T-cell (primary cell): ENCODE data around the gene MORN1. TPM values are rescaled to one million over a fixed set of nuclear protein-coding genes. Genes with fewer than 3 reads are reported as not detected.

ENCODE experiments used
- ATAC-seq, 4 experiments: fragments of 200-7000 bp in 3 of 4; fragments of 150-1000 bp in 1 of 4; cut with Tn5 transposase; replicated peaks in 1 of 4; 1 replicate in 3 of 4; 2 replicates in 1 of 4; pipeline ENCODE4 v1.10.0; 2021; ENCODE audit warnings: moderate library complexity in 3 of 4, mild to moderate bottlenecking in 2 of 4, moderate number of reproducible peaks in 1 of 4
- CTCF ChIA-PET, 2 donors: fragments of 300-600 bp; sonication (Branson Sonifier 250); formaldehyde crosslinking; loops; one replicate each; lab custom pipeline; 2022; ENCODE audit warnings: antibody characterized with exemption in 2 of 2; lab: Charles Lee
- POLR2A ChIA-PET, 2 donors: fragments of 300-600 bp; sonication (Branson Sonifier 250); formaldehyde crosslinking; loops; one replicate each; lab custom pipeline; 2022; ENCODE audit warnings: antibody characterized with exemption in 2 of 2; lab: Charles Lee
- DNase-seq, 35 experiments: peaks; one replicate each; pipeline versions ENCODE4 v3.0.0 to v3.0.0-alpha.2; 2013 to 2023
- H3K27ac ChIP-seq: one replicate; pipeline ENCODE4 v1.5.1; 2013; ENCODE audit warnings: low read length
- H3K27me3 ChIP-seq, 2 experiments: replicated peaks in 1 of 2; 1 replicate in 1 of 2; 2 replicates in 1 of 2; pipeline versions ENCODE4 v1.6.1 to v1.7.0; 2013; ENCODE audit warnings: low read length in 1 of 2, mixed read lengths in 1 of 2; ENCODE audit not compliant: control insufficient read depth in 2 of 2, insufficient read depth in 2 of 2; ENCODE audit errors: extremely low read depth in 1 of 2
- H3K36me3 ChIP-seq, 2 donors: 1 replicate in 1 of 2; 2 replicates in 1 of 2; pipeline versions ENCODE4 v1.6.1 to v1.7.0; 2013; ENCODE audit warnings: low read length in 1 of 2; ENCODE audit not compliant: control insufficient read depth in 2 of 2, insufficient read depth in 1 of 2; ENCODE audit errors: extremely low read depth in 1 of 2
- H3K4me1 ChIP-seq, 2 experiments: 1 replicate in 1 of 2; 2 replicates in 1 of 2; pipeline versions ENCODE4 v1.6.1 to v1.7.0; 2013; ENCODE audit warnings: low read length in 2 of 2, mixed read lengths in 1 of 2; ENCODE audit not compliant: insufficient read depth in 2 of 2, control insufficient read depth in 1 of 2; ENCODE audit errors: extremely low read depth in 1 of 2
- H3K4me3 ChIP-seq, 2 donors: 1 replicate in 1 of 2; 2 replicates in 1 of 2; pipeline versions ENCODE4 v1.5.1 to v1.7.0; 2013; ENCODE audit warnings: mild to moderate bottlenecking in 2 of 2, low read length in 1 of 2, moderate library complexity in 1 of 2; ENCODE audit not compliant: control insufficient read depth in 1 of 2; ENCODE audit errors: extremely low read depth in 1 of 2
- H3K9me3 ChIP-seq: 2 replicates; pipeline ENCODE4 v1.7.0; 2013
- H3K27ac Mint-ChIP-seq, 2 donors: one replicate each; pipeline ENCODE4 v1.8.0; 2020 to 2021; ENCODE audit warnings: mild to moderate bottlenecking in 2 of 2, mixed read lengths in 2 of 2
- H3K27me3 Mint-ChIP-seq, 2 donors: one replicate each; pipeline ENCODE4 v1.8.0; 2021 to 2022; ENCODE audit warnings: mixed read lengths in 2 of 2
- H3K36me3 Mint-ChIP-seq: one replicate; pipeline ENCODE4 v1.8.0; 2021; ENCODE audit warnings: mixed read lengths
- H3K4me1 Mint-ChIP-seq, 3 donors: one replicate each; pipeline ENCODE4 v1.8.0; 2020 to 2022; ENCODE audit warnings: mixed read lengths in 3 of 3, mild to moderate bottlenecking in 1 of 3
- H3K4me3 Mint-ChIP-seq, 3 donors: one replicate each; pipeline ENCODE4 v1.8.0; 2020 to 2022; ENCODE audit warnings: mild to moderate bottlenecking in 3 of 3, mixed read lengths in 3 of 3, moderate library complexity in 3 of 3
- H3K9me3 Mint-ChIP-seq, 3 donors: one replicate each; pipeline ENCODE4 v1.8.0; 2020 to 2022; ENCODE audit warnings: mixed read lengths in 3 of 3
- WGBS: methylation state at CpG from one replicate; pipeline ENCODE4 v1.1.5; 2013; ENCODE audit warnings: missing lambda C conversion rate; ENCODE audit not compliant: insufficient coverage; 5-methylcytosine and 5-hydroxymethylcytosine counted together
- total RNA-seq, 35 experiments: library from RNA in 6 of 35; stranded (reverse) in 6 of 35; fragments of 120-200 nt in 1 of 35; gene quantifications; one replicate each; pipeline versions ENCODE4 v1.2.1 to v1.2.4 and lab custom pipeline; 2013 to 2026

MORN1 gene
- total RNA-seq, 5 donors from 2014 or later (not counting 1 experiment from before 2014, with no cell fraction given) = 8.2 to 17.5 (median 13.2) TPM

DNA sequence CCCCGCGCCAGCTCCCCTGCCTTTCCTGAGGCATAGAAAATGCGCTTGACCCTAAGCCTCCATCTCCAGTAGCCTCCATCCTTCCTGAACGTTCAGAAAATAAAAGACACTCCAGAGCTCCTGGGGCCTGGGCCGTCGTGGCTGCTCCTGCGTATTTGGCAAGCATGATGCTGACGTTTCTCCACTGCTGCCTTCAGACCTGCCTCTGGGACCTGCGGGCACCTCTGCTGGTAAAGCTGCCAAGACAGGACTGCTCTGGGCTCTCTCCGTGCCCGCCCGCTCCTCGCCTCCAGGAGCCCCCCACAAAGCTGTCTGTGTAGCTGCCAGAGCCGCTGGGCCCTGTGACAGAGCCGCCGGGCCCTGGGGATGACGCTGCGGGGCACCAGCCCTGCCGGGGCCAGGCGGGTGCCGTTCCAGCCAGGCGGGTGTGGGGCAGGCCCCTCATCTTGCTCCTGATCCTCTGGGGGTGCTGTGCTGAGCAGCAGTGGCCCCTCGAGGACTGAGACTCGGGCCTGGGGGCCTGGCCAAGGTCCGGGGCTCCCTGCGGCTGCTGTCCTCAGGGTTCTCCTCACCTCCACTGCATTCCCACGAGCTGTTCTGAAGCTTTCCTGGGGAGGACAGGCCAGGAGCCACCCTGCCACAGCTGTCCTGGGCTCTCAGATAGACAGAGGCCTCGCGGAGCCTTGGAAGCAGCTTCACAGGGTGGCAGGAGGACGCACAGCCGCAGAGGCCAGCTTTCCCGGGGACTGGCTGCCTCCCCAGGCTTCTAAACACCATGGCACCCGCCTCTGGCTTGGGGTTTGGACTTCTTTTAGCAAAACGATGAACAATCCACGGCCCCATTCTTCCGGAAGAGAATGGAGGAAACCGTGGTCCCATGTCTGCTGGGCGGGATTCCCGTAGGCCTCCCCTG is 48.1 kb downstream of the MORN1 start:
- H3K4me3 Mint-ChIP-seq = no peak overlapping the region
- no peaks in the 10 kb centered on the region for H3K9me3 Mint-ChIP-seq
- 84% methylated on average over 32 of the region's 39 CpGs for WGBS
- no peaks in the 10 kb centered on the region for H3K4me1 ChIP-seq
- no peaks in the 10 kb centered on the region for H3K36me3 ChIP-seq
- DNase-seq = no peak
- H3K27me3 ChIP-seq = peaks cover 0 to 3% of the 10 kb centered on the region in 2 experiments
- no peaks in the 10 kb centered on the region for H3K9me3 ChIP-seq
- no peak overlapping the region for H3K4me3 ChIP-seq
- H3K27ac ChIP-seq = no peak overlapping the region
- CTCF ChIA-PET = no interaction called here
- H3K27ac Mint-ChIP-seq = no peak overlapping the region
- POLR2A ChIA-PET = no interaction called here
- no peaks in the 10 kb centered on the region for H3K36me3 Mint-ChIP-seq
- ATAC-seq = no peak
- no peaks in the 10 kb centered on the region for H3K27me3 Mint-ChIP-seq
- no peaks in the 10 kb centered on the region for H3K4me1 Mint-ChIP-seq

DNA sequence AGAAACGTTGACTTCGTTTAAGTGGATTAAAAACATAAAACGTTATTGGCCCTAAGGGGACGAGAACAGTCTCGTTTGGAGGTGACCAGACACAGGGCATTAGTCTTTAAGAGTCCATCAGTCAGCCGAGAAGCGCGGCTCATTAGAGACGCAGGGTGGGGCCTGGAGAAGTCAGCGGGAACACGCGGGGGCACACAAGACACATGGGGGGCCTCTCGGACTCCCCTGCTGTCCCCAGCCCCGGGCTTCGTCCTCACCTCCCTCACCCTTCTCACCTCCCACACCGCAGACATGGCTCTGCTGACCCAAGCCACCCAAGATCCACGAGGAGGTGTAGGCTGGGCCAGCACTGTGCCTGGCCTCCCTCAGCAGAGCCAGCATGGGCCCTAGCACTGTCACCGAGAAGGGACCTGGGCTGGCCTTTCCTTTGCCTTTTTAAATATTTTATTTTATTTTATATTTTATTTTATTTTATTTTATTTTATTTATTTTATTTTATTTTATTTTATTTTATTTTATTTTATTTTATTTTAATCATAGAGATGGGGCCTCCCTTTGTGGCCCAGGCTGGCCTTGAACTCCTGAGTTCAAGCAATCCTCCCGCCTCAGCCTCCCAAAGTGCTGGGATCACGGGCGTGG is 48.9 kb downstream of the MORN1 start:
- Histone ChIP-seq H3K27me3 (peaks cover 0 to 3% of the 10 kb centered on the region in 2 experiments), H3K4me1 (no peaks in the 10 kb centered on the region), H3K27ac (no peak overlapping the region), H3K4me3 (no peak overlapping the region), H3K9me3 (no peaks in the 10 kb centered on the region), H3K36me3 (no peaks in the 10 kb centered on the region)
- ChIA-PET POLR2A (no interaction called here), CTCF (no interaction called here)
- no peak for DNase-seq
- H3K36me3 Mint-ChIP-seq = no peaks in the 10 kb centered on the region
- WGBS = 89% methylated on average over 12 of the region's 21 CpGs
- ATAC-seq = no peak
- H3K27ac Mint-ChIP-seq = no peak overlapping the region
- no peaks in the 10 kb centered on the region for H3K27me3 Mint-ChIP-seq
- no peak overlapping the region for H3K4me3 Mint-ChIP-seq
- H3K4me1 Mint-ChIP-seq = no peaks in the 10 kb centered on the region
- no peaks in the 10 kb centered on the region for H3K9me3 Mint-ChIP-seq

DNA sequence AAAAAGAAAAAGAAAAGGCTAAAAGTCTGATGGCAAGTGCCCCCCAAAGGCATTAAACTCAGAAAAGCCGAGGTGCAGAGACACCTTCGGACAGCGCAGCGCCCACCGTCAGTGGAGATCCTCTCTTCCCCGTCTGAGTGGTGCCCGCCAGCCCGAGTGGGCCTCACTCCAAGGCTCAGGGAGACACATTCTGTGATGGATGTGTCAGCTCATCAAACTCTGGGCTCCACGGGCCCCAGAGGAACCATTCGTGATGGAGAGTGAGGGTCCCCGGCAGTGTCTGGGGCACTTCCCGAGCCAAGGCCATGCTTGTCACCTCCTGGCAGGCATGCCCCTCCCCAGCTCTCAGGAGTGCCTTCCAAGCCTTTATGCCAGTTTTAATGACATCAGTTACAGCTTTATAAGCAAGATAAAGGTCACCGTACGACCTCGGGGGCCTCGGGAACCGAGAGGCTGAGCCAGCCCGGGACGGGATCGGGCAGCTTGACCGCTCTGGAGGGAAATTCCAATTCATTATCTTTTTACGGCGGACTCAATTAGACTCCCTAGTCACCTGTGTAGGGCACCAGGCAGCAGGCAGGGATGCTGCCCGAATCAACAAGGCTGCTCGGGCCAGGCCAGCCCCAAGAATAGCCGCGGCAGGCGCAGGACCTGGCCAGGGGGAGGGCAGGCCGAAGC is 49.5 kb downstream of the MORN1 start:
- 93% methylated on average over 29 of the region's 29 CpGs for WGBS
- H3K9me3 Mint-ChIP-seq = no peaks in the 10 kb centered on the region
- Histone ChIP-seq H3K4me3 (no peak overlapping the region), H3K36me3 (no peaks in the 10 kb centered on the region), H3K9me3 (no peaks in the 10 kb centered on the region), H3K27ac (no peak overlapping the region), H3K27me3 (peaks cover 0 to 3% of the 10 kb centered on the region in 2 experiments), H3K4me1 (no peaks in the 10 kb centered on the region)
- ChIA-PET CTCF (interaction anchor here in 1 of 2 donors (0.7 kb wide), 2 partner anchors 16 to 41 kb away, joined by 3 to 5 read pairs; no protein-coding TSS in a partner anchor), POLR2A (no interaction called here)
- ATAC-seq = no peak
- no peaks in the 10 kb centered on the region for H3K36me3 Mint-ChIP-seq
- no peak overlapping the region for H3K4me3 Mint-ChIP-seq
- H3K4me1 Mint-ChIP-seq = no peaks in the 10 kb centered on the region
- H3K27ac Mint-ChIP-seq = no peak overlapping the region
- H3K27me3 Mint-ChIP-seq = no peaks in the 10 kb centered on the region
- DNase-seq = no peak

DNA sequence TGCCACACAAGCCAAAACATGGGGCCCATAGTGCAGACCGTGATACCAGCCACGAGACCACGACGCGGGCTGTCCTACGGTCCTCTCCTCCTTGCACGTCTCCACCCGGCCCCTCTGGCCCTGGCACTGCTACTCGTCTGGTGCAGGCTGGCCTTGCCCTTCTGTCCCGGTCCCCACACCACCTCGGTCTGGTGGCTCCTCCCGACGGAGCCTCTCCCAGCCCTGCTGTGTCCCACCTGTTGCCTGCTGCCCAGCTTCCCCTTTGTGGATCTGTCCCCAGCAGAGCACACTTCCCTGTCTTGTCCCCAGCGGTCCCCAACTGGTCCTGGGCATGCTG is 50.5 kb downstream of the MORN1 start:
- no peak for ATAC-seq
- Histone ChIP-seq H3K36me3 (no peaks in the 10 kb centered on the region), H3K4me3 (no peak overlapping the region), H3K27me3 (peaks cover 0 to 7% of the 10 kb centered on the region in 2 experiments), H3K9me3 (no peaks in the 10 kb centered on the region), H3K27ac (no peak overlapping the region), H3K4me1 (no peaks in the 10 kb centered on the region)
- no peak overlapping the region for H3K27ac Mint-ChIP-seq
- H3K36me3 Mint-ChIP-seq = no peaks in the 10 kb centered on the region
- ChIA-PET POLR2A (no interaction called here), CTCF (interaction anchor here in 1 of 2 donors (0.7 kb wide), 2 partner anchors 17 to 40 kb away, joined by 3 to 5 read pairs; no protein-coding TSS in a partner anchor)
- no peaks in the 10 kb centered on the region for H3K27me3 Mint-ChIP-seq
- no peaks in the 10 kb centered on the region for H3K4me1 Mint-ChIP-seq
- no peak for DNase-seq
- no peak overlapping the region for H3K4me3 Mint-ChIP-seq
- 94% methylated on average over 13 of the region's 14 CpGs for WGBS
- H3K9me3 Mint-ChIP-seq = no peaks in the 10 kb centered on the region

DNA sequence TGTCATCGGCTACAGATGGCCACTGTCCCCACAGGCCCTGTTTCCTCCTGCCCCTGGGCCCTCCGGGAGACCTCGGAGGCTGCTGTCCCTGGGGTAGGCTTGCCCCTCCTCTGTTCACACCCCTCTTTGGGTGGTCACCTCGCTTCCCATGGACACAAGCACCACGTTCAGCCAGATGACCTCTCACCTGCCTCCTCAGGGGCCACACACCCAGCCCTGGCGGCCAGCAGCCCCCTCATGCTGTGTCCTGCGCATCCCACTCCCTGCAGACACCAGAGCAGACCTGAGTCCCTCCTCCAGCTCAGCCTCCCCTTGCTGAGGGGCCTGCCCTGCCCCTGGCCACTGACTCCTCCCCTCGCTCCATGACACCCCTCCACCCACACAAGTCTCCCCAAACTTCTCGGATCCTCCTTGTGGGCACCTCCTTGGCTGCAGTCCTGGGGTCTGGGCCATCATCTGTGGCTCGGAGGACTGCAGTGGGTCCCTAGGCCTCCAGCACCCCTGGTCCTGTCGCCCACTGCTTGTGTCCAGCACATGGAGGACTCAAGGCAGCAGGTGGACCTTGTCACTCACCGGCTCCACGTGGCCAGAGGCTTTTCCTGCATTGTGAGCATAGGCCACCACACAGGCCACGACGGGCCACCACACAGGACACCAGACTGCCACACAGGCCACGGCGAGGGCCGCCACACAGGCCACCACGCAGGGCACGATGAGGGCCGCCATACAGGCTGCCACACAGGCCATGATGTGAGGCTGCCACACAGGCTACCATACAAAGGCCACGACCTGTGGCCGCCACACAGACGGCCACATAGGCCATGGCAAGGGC is 51.1 kb downstream of the MORN1 start:
- peaks cover 0 to 7% of the 10 kb centered on the region in 2 experiments for H3K27me3 ChIP-seq
- ChIA-PET CTCF (no interaction called here), POLR2A (no interaction called here)
- Mint-ChIP-seq H3K4me3 (no peak overlapping the region), H3K9me3 (no peaks in the 10 kb centered on the region), H3K36me3 (no peaks in the 10 kb centered on the region), H3K27ac (no peak overlapping the region), H3K4me1 (no peaks in the 10 kb centered on the region), H3K27me3 (no peaks in the 10 kb centered on the region)
- no peak overlapping the region for H3K4me3 ChIP-seq
- WGBS = 92% methylated on average over 24 of the region's 24 CpGs
- no peak overlapping the region for H3K27ac ChIP-seq
- ATAC-seq = no peak
- no peaks in the 10 kb centered on the region for H3K4me1 ChIP-seq
- H3K36me3 ChIP-seq = no peaks in the 10 kb centered on the region
- H3K9me3 ChIP-seq = no peaks in the 10 kb centered on the region
- DNase-seq = no peak
